Measurements from ENCODE around the gene RYR2.

DNA sequence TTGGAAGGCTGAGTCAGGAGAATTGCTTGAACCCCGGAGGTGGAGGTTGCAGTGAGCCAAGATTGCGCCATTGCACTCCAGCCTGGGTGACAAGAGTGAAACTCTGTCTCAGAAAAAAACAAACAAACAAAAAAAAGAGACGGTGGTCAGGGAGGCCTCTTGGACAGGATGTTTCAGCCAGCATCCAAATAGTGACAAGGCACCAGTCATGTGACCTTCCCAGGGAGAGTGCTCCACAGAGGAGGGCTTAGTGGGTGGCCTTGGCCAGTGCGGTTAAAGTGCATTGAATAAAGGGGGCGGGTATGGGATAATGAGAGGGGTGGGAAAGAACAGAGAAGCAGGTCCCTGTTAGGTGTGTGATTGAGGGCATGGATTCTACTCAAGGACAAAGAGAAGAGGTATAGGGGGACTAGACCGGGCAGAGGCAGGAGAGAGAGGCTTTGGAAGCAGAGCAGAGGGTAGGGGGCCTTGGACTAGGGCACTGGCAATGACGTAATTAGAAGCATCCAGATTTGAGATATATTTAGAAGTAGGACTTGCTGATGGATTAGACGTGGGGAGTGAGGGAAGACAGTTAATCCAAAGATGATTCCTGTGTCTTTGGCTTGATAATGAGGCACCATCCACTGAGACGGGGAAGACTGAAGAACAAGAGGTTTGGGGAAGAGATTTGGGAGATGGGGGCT is 12.0 kb upstream of the RYR2 start:
- TF ChIP-seq TAF1 (IDR thresholded peaks at IDR 0.05; ENCODE audit: borderline replicate concordance, low read depth, low read length) (no peak), POLR2A (IDR thresholded peaks at IDR 0.05; ENCODE audit: low read depth, low read length) (no peak)
